GM12873 (cell line): ENCODE data around the gene SHISA6.

Source experiments
- TF ChIP-seq, protein P1 (sequence below): IDR thresholded peaks from 2 replicates; pipeline ENCODE4 v1.5.1; 2012; ENCODE audit warnings: low read depth, mild to moderate bottlenecking, moderate library complexity, low read length, control low read depth; ENCODE audit not compliant: insufficient read depth; ENCODE audit errors: missing control alignments

SHISA6 gene

DNA sequence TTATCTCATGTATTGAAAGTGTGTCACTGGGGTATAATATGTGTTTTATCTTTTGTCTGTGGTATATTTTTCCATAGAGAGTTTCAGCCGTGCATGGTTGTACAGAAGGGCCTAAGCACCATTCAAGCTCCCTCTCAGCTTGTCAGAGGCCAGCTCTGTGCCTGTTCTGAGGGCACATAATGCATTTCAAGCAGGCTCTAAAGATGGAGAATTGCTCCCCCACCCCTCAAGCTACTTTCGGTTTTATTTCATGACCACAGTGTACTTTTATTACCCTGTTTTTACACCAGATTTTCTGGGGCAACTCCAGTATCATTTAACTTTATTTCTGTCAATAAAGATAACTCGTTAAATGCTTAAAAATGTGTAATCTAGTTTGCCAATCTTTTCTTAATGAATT, 131.7 kb downstream of the SHISA6 start:
- TF ChIP-seq, protein P1, sequence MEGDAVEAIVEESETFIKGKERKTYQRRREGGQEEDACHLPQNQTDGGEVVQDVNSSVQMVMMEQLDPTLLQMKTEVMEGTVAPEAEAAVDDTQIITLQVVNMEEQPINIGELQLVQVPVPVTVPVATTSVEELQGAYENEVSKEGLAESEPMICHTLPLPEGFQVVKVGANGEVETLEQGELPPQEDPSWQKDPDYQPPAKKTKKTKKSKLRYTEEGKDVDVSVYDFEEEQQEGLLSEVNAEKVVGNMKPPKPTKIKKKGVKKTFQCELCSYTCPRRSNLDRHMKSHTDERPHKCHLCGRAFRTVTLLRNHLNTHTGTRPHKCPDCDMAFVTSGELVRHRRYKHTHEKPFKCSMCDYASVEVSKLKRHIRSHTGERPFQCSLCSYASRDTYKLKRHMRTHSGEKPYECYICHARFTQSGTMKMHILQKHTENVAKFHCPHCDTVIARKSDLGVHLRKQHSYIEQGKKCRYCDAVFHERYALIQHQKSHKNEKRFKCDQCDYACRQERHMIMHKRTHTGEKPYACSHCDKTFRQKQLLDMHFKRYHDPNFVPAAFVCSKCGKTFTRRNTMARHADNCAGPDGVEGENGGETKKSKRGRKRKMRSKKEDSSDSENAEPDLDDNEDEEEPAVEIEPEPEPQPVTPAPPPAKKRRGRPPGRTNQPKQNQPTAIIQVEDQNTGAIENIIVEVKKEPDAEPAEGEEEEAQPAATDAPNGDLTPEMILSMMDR: no peak

DNA sequence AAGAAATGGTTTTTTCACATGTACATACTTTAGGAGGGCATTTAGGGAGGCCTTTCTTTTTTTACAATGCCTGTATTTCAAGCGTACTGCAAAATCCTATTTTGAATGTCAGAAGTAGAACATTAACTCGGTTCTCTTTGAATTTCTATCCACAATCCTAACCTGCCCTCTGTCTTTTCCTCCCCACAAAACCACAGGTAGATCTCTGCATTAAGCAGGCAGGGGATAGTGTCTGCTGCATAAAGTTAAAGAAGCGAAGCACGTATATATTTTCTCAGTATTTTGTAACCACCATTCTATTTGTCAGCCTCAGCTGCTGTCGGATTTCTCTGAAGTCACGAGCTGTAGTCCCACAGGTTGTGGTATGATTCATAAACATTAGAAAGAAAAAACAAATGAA, 137.5 kb downstream of the SHISA6 start:
- TF ChIP-seq, protein P1: no peak

DNA sequence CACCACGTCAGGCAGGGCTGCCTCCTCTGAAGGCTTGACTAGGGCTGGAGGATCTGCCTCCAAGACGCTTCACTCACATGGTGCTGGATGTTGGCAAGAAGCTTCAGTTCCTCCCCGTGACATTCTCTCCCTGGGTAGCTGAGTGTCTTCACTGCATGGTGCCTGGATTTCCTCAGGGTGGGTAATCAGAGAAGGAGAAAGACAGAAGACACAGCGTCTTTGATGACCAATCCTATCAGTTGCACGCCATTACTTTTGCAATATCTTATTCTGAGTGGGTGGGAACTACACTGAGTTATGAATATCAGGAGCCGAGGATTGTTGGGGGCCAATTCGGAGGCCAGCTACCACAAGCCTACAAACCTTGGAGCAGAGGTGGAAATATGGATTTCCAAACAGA, 139.7 kb downstream of the SHISA6 start:
- TF ChIP-seq, protein P1: no peak

DNA sequence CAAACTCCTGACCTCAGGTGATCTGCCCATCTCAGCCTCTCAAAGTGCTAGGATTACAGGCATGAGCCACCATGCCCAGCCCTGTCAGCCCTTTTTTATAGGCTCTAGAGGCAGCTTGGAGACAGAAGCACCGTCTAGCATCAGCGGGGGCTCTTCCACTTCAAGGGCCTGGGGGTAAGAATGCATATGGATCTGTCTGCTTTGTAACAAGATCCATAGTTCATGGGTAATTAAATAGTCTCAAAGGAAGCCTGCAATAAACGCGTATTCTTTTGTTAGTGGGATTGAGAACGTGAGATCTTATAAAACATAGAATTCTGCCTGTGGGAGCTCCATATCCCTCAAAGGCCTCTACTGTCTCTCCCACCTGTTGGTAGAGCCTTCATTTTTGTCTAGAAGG, 142.1 kb downstream of the SHISA6 start:
- TF ChIP-seq, protein P1: no peak

DNA sequence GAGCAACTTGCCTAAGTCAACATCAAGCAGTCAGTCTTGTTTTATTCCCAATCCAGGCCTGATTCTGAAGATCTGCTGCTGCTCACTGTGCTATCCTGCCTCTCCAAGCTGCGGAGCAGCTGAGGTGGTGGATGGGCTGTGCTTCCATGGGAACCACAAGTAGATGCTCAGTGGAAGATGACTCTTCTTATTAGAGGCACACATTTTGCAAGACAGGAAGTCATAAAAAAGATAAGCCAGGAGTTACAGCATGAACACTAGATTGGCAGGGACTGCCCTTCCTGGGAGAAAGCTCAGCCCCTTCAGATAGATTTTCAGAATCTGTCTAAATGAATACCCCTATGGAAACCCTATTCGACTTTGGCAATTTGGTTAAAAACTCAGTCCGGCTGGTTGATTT, 143.1 kb downstream of the SHISA6 start:
- TF ChIP-seq, protein P1: no peak

DNA sequence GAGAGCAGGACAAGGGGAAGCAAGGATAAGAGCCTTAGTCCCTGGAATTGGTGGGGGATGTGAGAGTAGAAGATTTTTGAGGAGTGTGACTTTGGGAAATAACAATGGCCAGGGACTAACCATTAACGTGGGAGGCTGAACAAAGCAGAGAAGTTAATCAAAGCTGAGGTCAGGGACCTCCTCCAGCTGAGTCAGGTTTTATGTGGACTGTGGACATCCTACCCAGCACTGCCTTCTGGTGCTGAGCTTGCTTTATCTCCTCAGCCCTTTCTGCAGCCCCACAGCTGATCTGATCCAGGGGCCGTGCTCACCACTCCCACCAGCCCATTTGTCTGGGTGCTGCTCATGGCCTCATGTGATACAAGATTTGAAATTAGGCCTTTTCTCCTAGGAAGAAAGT, 146.6 kb downstream of the SHISA6 start:
- TF ChIP-seq, protein P1: no peak

DNA sequence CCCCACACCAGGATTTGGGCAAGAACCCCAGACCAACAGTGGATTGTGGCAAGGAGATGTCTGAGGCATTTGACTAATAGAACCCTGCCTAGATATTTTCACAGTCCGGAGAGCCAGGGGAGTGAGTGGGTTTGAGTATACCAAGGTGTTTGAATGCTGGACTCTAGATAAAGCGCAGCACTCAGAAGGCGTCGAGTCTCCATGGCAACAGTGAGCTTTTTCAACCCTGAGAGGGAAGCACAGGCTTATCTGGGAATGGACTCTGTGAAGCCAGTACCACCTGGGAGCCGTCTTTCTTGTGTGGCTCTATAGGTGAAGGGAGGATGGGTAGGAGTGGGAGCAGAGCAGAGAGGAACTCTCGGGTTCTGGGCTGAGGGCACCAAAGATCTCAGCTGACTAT, 147.0 kb downstream of the SHISA6 start:
- TF ChIP-seq, protein P1: no peak
